HG03342 (cell line): ENCODE data around the gene CMIP.

ENCODE experiments used
- ATAC-seq: cut with Tn5 transposase; IDR thresholded peaks from one replicate; pipeline ENCODE4 v1.9.1; 2021; ENCODE audit warnings: mild to moderate bottlenecking, moderate library complexity; ENCODE audit not compliant: unreplicated experiment

Gene CMIP

GRCh38 chr16:81633147-81633619 is 188.6 kb downstream of the CMIP start:
- ATAC-seq, result no peak

GRCh38 chr16:81633680-81634379 is 189.2 kb downstream of the CMIP start:
- ATAC-seq, result no peak

- ATAC-seq, result no peak
These were observed 189.9 kb downstream of the CMIP start for GRCh38 chr16:81634380-81635062.

- ATAC-seq, result no peak
These were observed 190.7 kb downstream of the CMIP start for GRCh38 chr16:81635063-81635937.

- ATAC-seq, result no peak
These were observed 191.8 kb downstream of the CMIP start for GRCh38 chr16:81636298-81636993.

- ATAC-seq, result no peak
These were observed 193.0 kb downstream of the CMIP start for GRCh38 chr16:81637336-81638235.

GRCh38 chr16:81638286-81638945 is 193.8 kb downstream of the CMIP start:
- ATAC-seq, result no peak

- ATAC-seq, result no peak
These were observed 194.7 kb downstream of the CMIP start for GRCh38 chr16:81639348-81639747.

- no peak for ATAC-seq
These were observed 195.5 kb downstream of the CMIP start for GRCh38 chr16:81639931-81640680.

- no peak for ATAC-seq
These were observed 196.1 kb downstream of the CMIP start for GRCh38 chr16:81640681-81641070.

- no peak for ATAC-seq
These were observed 196.9 kb downstream of the CMIP start for GRCh38 chr16:81641395-81642106.

- no peak for ATAC-seq
These were observed 197.5 kb downstream of the CMIP start for GRCh38 chr16:81642107-81642436.

GRCh38 chr16:81642943-81643342 is 198.3 kb downstream of the CMIP start:
- no peak for ATAC-seq

GRCh38 chr16:81645266-81645694 is 200.7 kb downstream of the CMIP start:
- ATAC-seq, result no peak

GRCh38 chr16:81645925-81646324 is 201.3 kb downstream of the CMIP start:
- ATAC-seq, result no peak

- no peak for ATAC-seq
These were observed 202.0 kb downstream of the CMIP start for GRCh38 chr16:81646561-81646960.

GRCh38 chr16:81647527-81647926 is 202.9 kb downstream of the CMIP start:
- ATAC-seq, result no peak

- ATAC-seq, result no peak
These were observed 205.1 kb downstream of the CMIP start for GRCh38 chr16:81649561-81650184.
